G401.6 (cell line): ENCODE data around the gene TRIM44.
A peak's percentile ranks its signal among the peaks of the same experiment; 100 is the strongest.

Experiments used
- FAIRE-seq: peaks from 2 replicates; lab custom pipeline; 2012; peaks lifted over from hg19 to GRCh38; lab: Jason Lieb, UNC

Gene TRIM44

GRCh38 chr11:35662649-35663407, at the start of gene TRIM44:
Gene TRIM44, plus strand, starts transcription at chr11:35662775. Its CDS starts 337 bp downstream, at chr11:35663112.
- no peak for FAIRE-seq

DNA sequence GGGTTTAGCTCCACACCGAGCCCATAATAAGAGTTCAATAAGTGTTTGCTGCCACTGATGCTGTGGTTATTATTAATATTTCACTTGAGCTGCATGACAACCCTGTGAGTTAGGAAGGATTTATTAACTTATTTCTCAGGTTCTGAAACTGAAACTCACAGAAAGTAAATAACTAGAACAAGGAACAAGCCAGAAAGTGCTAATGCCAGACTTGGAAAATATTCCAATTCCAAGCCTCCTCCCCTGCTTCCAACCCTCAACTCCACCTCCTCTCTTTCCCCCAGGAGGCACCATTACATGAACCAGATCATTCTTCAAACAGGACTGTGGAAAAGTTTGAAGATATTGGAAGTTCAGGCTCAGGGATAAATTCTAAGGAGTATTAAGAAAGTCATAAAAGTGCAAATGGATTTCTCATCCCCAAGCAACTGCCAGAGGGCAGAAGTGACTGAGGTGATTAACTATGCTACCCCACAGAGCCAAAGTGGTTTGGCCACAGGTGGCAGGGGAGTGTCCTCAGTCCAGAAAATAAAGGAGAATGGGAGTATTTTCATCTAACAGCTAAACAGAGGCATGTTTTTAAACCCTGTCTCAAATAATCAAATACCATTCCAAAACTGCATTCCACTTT, 47.5 kb upstream of the TRIM44 start:
- FAIRE-seq = no peak

GRCh38 chr11:35615921-35616900, 46.4 kb upstream of the TRIM44 start:
- FAIRE-seq = peak; percentile 97

DNA sequence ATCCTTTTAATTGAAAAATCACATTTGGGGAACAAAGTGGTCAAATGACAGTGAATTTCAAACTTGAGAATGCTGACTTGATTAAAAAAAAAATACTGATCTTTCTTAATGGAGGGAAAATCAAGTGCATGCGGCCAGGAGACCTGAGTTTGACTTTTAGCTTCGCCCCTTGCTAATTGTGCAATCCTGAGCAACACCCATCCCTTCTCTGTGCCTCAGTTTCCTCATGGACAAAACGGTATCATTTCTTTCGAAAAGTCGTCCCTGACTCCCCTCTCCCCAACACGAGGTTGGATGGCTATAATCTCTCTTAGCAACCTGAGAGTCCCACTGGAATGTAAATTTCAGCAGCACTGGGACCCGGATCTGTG, 45.3 kb upstream of the TRIM44 start:
- FAIRE-seq = no peak

DNA sequence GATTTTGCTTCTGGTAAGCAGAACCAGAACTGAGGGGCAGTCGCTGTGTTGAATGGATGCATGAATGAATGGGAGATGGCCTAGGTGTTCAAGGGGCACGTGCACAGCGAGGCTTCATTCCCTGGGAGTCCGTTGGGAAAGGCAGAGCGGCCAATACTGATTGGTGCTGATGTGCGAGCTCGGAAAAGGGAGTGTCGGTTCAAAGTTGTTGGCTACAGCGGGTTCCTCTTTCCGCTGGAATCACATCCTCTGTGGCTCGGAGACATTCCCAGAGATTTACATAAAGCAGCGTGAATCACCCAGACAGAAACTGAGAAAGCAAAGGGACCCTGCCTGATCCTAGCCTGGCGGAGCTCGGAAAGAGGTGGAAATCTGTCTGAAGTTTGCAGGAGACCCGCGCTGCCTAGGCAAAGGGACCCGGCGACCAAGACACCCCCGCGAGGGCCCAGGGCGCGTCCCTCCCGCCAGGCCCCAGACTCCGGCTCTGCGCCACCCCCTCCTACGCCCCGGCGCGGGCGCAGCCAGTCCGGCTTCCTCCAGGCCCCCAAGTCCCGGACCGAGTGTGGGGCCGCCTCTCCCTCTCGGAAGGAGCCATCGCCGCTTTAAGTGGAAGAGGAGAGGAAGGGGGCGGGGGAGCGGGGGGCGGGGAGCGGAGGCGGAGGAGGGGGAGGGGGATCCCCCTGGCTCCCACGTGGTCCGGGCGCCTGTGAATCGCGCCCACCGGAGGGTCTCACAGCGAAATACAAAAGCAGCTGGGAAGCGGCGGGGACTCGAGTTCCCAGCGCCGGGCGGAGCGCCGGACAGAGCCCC, 44.7 kb upstream of the TRIM44 start, which contains the start of gene FJX1:
TSS of gene FJX1 (plus strand) at position 774 of the 810 bp plus-strand sequence. CDS start 177 bp downstream, outside the sequence.
- peak; percentile 91 for FAIRE-seq

GRCh38 chr11:35618497-35619115, 44.0 kb upstream of the TRIM44 start:
- no peak for FAIRE-seq

- no peak for FAIRE-seq
These were observed 43.3 kb upstream of the TRIM44 start for GRCh38 chr11:35619116-35619854.

GRCh38 chr11:35619855-35620640, 42.5 kb upstream of the TRIM44 start:
- FAIRE-seq = no peak

DNA sequence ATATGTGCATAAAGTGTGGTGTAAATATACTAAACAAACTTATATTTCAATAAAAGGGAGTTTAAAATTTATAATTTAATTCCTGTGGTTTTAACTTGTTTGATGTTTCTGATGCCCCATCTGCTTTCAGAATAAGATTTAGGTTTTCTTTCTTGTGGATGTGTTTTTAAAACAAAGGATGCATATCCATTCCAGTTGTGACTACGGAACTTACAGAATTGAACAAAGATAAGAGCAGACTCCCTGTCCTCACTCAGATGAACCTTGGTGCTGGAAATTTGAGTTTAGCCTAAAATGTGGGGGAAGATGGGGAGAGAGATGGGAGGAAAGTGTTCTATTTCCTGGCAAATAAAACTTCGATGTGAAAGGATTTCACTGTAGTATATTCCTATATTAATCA, 41.8 kb upstream of the TRIM44 start:
- no peak for FAIRE-seq

DNA sequence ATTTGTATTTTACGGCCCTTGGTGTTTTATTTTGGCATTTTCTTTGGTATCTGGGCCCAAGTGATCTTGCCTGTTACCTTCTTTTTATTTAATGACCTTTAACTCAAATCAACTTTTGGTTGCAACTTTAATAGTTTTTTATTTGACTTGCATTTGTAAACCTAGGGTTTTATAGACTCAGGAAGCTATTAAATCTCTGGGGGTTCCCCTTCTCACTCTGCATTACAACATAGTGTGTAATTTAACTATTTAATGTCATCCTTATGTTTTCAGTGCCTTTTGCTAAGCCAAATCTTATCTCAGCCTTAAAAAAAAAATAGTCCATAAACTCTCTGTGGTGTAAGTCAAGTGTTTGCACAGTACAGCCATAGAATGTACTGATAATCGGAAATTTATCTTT, 41.0 kb upstream of the TRIM44 start:
- peak; percentile 46 for FAIRE-seq

DNA sequence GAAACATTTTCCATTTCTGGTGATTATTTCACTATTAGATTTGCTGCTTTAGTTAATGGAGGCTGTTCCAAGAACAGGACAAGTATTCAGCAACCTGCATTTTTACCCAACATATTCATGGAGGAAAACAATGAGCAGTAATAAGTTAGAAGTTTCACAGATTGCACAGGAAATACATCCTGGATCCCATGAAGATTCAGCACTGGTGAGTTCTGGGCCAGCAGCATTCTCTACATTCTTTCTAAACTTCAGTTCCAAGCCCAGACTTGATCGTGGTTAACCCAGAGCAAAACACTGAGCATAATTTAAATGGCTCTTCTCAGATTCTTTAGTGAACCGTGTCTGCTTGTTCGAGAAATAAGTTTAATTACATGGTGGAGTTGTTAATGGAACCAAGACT, 40.5 kb upstream of the TRIM44 start:
- peak; percentile 21 for FAIRE-seq

- no peak for FAIRE-seq
These were observed 38.9 kb upstream of the TRIM44 start for GRCh38 chr11:35623621-35624168.

- no peak for FAIRE-seq
These were observed 38.3 kb upstream of the TRIM44 start for GRCh38 chr11:35624316-35624715.

- FAIRE-seq = no peak
These were observed 37.8 kb upstream of the TRIM44 start for GRCh38 chr11:35624781-35625180.

DNA sequence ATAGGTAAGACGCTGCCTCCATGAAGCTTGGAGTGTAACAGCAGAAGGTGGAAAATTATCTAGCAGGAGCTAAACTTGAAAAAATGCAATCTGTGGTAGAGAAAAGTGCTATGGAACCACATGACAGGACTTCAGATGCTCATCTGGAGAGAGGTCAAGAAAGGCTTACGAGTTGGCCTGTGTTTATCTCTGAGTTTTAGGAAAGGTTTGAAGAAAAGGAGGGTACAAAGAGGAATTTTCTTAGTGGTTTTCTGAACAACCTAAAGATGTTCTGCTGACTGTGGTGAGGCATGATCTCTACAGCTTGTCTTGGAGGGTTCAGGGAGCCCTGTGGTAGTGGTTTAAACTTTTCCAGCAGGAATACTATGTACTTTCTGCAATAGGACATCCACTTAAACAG, 36.1 kb upstream of the TRIM44 start:
- no peak for FAIRE-seq

- FAIRE-seq = no peak
These were observed 33.1 kb upstream of the TRIM44 start for GRCh38 chr11:35629511-35629910.

- FAIRE-seq = no peak
These were observed 32.7 kb upstream of the TRIM44 start for GRCh38 chr11:35629914-35630313.

DNA sequence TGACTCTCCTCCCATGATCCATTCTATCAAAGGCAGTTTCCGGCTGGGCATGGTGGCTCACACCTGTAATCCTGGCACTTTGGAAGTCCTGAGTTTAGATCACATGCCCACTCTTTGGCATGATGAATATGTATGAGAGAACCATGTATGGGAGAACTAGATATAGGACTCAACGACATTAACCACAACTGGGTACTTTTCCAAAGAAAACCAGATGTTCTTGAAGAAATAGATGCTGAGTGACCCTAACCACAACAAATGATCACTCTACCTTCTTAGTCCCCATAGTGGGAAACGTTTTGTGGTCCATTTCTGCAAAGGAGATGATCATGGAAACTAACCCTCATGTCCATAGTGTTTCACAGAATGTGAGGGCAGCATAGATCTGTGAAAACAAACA, 30.7 kb upstream of the TRIM44 start:
- FAIRE-seq = no peak

- FAIRE-seq = no peak
These were observed 30.3 kb upstream of the TRIM44 start for GRCh38 chr11:35632301-35632700.
